GM19193 (cell line): ENCODE data around the gene ARHGEF1.

Experiments used
- POLR2A ChIP-seq: IDR thresholded peaks from 4 replicates; pipeline ENCODE4 v1.6.1; 2011; ENCODE audit not compliant: insufficient read depth, insufficient read length; ENCODE audit errors: extremely low read depth

ARHGEF1 gene

DNA sequence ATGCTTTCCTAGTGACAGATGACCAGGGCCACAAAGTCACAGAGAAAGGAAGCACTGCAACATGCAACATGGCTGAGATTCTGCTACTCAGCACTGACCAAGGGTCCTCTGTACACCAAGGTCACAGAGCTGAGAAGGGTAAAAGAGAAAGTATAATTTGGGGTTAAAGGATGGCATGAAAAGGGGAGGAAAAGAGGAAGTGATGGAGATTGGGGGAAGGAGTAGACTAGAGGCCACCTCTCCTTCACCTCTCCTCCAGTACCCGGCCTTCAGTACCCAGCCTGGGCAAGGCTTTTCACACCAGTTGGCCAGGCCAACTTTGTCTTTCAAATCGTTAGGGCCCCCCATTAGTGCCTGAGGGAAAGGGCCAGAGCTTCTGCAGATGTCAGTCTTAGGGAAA lies 29.2 kb upstream of the ARHGEF1 start:
- TF ChIP-seq POLR2A = no peak

- no peak for TF ChIP-seq POLR2A
Measured at GRCh38 chr19:41859213-41859617, 23.8 kb upstream of the ARHGEF1 start.

DNA sequence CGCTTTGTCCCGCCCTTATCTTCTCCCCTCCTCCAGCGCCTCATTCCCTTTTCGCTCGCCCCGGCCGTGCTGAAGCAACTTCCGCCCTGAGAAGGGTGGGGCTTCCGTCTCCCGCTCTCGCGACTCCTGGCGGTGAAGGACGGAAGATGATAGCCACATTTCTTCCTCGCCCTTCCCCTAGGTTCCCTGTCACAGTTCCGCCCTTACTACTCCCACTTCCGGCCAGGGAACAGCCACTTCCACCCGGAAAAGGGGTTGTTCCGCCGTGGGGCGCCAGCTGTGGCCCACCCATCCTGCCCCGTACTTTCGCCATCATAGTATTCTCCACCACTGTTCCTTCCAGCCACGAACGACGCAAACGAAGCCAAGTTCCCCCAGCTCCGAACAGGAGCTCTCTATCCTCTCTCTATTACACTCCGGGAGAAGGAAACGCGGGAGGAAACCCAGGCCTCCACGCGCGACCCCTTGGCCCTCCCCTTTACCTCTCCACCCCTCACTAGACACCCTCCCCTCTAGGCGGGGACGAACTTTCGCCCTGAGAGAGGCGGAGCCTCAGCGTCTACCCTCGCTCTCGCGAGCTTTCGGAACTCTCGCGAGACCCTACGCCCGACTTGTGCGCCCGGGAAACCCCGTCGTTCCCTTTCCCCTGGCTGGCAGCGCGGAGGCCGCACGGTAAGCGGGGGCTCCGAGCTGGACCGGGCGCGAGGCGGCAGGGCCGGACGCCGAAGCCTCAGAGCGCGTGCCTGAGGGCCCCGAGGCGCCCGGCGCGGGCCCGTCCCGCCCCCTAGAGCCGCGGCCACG lies 23.2 kb upstream of the ARHGEF1 start, which contains the start of gene RPS19:
TSS of gene RPS19 (plus strand) at position 638 of the 801 bp plus-strand sequence. CDS start 520 bp downstream, outside the sequence.
- TF ChIP-seq POLR2A = peak; percentile 97

DNA sequence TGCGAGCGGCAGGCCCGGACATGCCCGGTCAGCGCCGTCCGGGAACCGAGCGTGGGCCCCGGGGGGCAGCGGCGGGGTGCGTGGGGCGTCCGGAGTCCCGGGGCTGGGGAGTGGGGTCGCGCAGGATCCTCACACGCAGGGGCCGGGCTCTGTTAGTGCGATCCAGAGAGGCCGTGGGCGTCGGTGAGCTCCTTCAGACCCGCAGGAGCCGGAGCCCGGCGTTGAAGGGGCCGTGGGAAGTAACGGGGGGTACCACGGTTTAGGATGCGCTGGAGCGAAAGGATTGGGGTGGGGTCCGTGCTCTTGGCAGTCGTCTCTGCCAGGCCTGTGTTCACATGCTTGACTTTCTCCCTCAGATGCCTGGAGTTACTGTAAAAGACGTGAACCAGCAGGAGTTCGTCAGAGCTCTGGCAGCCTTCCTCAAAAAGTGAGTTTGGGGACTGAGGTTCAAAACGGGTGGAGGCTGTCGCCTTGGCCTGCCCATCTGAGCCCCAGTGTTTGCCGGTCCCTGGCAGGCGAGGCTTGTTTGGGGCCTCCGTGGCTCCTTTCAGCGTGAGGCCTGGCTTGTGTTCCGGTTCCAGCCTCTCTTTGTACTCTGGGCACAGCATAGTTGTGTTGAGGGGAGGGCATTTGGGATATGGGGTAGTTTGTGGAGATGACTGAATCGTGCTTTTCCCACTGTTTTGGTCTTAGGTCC lies 22.4 kb upstream of the ARHGEF1 start:
- TF ChIP-seq POLR2A = no peak

DNA sequence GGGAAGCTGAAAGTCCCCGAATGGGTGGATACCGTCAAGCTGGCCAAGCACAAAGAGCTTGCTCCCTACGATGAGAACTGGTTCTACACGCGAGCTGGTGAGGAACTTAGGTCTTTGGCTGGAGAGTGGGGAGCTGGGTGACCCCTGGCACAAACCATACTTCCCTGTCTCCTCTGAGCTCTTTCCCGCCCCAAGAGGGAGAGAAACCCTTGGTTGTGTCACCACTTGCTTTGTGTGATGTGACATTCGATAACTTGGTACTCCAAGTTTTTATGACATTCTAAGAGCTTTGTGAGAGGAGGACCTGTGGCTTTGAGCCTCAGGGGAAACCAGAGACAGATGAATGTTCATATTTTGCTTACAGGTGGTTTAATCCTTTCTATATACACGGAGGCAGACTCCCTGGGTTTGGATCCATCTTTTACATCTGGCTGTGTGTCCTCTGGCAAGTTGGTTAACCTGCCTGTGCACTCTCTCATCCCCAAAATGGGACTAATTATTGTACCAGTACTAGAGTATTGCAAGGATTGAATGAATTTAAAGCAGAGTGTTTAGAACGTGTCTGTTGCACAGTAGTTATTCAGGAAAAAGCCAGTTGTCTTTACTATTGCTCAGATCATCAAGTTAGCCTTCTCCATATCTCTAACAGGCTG lies 21.7 kb upstream of the ARHGEF1 start:
- no peak for TF ChIP-seq POLR2A

GRCh38 chr19:41861846-41862245 lies 21.1 kb upstream of the ARHGEF1 start:
- TF ChIP-seq POLR2A = no peak

DNA sequence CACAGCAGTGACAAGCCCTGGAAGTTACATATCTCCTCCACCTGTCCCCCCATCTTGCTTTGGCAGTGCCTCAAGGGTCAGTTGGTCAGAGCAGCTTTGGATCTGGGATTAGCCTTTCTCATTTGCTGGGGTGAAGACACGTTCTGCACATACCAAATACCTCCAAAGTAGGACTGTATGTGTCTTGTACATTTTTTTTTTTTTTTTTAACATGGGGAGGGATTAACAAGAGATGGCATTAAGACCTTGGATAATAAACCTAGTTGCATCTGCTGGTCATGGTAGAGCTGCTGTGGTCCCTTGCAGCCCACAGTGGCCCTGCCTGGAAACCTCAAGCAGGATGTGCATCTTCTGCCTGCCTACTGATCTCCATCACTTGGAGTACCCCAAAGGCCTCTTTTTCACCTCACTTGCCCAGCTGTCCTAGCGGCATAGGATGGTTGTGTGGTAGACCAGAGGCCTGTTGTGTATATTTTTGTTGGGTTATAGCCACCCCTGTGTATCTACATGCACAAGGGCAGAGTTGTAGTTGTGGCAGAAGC lies 20.5 kb upstream of the ARHGEF1 start:
- no peak for TF ChIP-seq POLR2A

GRCh38 chr19:41863209-41863931 lies 19.6 kb upstream of the ARHGEF1 start:
- no peak for TF ChIP-seq POLR2A

DNA sequence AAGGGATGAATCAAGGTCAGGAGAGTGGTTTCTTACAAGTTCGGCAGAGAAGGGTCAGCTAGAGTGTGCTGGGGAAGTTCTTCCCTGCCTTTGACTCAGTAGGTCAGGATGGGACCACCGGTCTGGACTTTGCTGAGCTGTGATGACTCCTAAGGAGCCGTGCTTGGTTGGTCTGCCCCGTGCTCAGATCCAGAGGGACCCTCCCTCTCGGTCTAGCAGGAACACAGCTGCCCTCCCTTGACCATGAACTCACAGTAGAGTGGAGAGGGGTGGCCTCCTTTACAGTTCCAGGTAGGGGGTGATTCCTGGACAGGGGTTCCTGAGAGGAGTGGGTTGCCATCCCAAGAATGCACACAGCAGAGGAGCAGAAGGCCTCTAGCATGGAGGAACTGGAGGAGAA lies 18.6 kb upstream of the ARHGEF1 start:
- TF ChIP-seq POLR2A = peak; percentile 17

GRCh38 chr19:41866284-41866683 lies 16.7 kb upstream of the ARHGEF1 start:
- no peak for TF ChIP-seq POLR2A

- peak; percentile 15 for TF ChIP-seq POLR2A
Measured at GRCh38 chr19:41868120-41868988, 14.6 kb upstream of the ARHGEF1 start.

- TF ChIP-seq POLR2A = no peak
Measured at GRCh38 chr19:41868989-41869300, 14.0 kb upstream of the ARHGEF1 start.

DNA sequence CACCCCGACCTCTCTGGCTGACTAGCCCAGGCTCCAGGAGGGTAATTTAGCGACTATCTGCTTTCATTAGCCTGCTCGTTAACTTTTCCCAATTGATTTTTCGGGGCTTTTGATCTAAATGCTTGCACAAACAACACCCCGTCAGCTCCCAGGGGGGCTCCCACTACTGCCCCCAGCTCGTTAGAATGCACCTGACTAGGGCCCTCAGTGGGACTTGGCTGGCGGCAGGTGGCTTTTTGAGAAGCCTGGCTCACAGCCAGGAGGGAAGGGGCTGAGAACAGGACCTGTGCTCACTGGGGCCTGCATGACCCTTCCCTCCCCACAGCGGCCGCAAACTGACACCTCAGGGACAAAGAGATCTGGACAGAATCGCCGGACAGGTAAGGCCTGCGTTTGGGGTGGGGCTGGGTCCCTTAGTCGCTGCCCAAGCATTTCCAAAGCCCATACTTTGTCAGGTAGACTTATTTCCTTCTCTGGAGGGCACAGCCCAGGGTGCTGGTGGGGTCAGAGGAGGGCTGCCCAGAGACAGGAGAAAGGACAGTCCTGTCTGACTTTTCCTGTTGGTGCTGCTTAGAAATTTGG lies 13.5 kb upstream of the ARHGEF1 start:
- TF ChIP-seq POLR2A = no peak
